NCI-H2196 (cell line): ENCODE data around the gene HES3.
"Not testable (repeated sequence)": the region's sequence is repeated elsewhere in the genome, so short reads cannot be mapped to it uniquely, and the experiment has no call there.

Source experiments
- DNase-seq: peaks from one replicate; lab custom pipeline; 2025; ENCODE audit not compliant: unreplicated experiment; lab: John Stamatoyannopoulos, UW

The HES3 gene

DNA sequence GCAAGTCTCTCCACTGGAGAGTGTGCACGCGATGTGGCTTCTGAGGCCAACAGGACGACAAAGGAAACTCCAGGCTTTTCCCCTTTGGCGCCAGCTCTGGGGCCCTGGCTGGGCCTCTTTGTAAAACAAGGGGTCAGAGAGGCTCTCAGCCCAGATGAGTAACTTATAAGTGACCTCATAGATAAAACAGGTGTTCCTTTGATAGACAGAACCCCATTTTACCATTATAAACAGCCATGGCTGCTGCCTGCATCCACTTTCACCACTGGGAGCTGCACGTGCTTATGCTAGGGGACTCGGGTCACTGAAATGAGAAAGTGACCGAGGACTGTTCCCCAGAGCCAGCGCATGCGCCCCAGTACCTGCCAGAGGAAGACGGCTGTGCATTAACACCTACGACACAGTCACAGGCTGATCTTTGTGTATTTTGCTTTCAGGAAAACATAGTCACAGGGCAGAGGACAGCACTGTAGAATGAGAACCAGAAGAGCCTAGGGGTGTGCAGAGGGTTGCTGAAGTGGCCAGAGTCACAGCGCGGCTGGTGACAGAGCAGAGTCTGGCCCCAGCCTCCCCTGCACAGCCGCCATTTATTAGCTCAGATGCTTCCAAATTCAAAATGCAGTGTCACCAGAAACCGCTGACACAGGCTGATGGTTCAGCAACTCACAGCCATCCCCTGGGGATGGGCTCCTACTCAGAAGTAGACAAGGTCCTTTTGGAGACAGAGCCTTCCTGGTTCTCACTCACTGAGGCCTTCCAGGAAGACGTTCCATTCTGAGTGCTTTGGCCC lies 25.4 kb upstream of the HES3 start:
- no peak for DNase-seq

DNA sequence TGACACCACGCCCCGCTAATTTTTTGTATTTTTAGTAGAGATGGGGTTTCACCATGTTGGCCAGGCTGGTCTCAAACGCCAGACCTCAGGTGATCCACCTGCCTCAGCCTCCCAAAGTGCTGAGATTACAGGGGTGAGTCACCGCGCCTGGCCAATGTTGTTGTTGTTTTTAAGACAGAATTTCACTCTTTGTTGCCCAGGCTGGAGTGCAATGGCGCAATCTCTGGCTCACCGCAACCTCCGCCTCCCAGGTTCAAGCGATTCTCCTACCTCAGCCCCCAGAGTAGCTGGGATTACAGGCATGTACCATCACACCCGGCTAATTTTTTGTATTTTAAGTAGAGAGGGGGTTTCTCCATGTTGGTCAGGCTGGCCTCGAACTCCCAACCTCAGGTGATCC lies 24.3 kb upstream of the HES3 start:
- DNase-seq: not testable (repeated sequence)

DNA sequence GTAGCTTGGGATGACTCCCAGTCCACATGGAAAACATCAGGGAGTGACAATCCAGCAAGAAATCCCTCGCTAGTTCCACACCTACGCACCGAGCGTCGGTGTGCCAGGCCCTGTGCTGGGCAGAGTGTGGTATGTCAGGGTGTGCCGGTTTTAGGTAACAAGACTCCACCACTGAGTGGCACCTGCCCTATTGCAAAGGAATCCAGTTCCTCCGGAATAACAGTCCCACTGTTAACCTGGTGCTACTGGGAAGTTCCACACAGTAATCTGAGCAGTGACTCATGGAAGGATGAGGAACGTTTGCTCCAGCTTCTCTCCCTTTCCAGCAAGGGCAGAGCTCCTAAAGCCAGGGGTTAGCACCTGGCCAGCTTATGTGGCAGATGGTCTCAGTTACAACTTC lies 23.7 kb upstream of the HES3 start:
- no peak for DNase-seq

DNA sequence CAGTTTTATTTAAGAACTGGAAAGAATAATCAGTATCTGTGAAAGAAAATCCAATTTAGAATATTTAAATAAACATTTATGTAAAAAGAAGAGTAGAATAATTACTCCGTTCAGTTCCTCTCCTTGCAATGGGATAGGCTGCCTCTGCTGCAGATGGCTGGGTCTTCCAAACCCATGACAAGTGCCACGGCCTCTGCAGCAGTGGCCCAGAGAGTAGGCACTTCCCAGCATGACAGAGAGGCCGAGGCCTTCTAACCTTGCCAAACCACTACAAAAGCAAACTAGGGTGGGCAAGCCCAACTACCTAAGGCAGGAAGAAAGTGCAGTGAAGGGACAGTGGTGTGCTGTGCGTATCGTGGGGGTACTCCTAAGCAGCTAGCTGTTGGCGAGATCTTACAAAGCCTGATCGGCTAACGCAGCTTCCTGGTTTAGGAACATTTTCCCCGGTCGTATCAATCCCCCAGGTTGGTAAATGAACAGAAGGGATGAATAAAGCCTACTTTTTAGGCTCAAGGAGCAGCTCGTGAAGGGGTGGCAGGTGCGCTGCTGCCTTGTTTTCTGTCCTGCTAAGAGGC lies 22.7 kb upstream of the HES3 start:
- DNase-seq: no peak

DNA sequence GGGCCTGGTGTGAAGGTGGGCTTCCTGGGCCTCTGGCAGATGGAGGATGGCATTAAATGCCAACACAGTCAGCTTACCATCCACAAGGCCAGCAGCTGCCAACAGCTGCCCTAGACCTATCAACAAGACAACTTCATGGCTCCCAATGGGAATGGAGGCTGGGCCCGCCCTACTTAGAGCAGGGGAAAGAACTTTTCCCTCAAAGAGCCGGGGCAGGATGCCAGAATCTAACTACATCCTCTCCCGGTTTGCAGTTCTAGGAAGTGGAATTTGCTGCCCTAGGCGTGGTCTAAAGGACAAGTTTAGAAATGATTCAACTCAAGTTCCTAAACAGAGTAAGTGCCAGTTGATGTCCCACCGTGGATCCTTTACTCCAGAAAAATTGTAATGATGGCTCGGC lies 21.3 kb upstream of the HES3 start:
- no peak for DNase-seq

DNA sequence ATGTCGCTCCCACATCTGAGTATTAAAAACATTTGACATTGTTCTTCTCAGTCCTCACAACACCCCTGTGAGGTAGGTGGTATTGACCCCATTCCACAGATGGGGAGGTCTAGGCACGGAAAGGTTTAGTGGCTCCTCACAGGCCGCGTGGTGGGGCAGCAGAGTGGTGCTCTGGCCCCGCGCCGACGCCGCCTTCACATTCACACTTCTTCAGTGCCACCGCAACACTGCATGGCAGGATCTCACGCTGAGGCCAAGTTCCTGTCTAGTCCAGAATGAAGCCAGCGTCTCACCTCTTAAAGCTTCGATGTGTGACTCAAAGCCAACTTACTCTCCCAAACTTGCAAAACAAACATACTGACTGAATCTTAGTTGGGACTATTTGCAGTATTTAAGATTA lies 20.4 kb upstream of the HES3 start:
- DNase-seq: no peak

DNA sequence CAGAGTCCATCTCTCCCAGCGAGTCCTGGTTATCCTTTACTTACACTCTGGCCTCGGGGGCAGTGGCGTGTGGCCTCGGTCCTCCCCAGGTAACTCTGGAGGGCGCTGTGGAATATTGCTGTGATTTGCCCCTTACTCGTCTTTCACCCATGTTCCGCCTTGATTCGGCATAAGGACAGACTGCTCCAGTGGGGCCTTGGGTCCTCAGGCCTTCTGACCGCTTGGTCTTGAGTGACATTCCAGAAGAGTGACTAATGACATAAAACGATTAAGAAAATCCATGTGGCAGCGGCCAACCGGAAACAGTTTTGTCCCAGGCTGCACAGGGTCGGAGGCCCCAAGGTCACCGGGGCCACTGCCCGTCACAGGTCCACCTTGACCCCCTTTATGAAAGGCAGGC lies 19.3 kb upstream of the HES3 start:
- DNase-seq: no peak

DNA sequence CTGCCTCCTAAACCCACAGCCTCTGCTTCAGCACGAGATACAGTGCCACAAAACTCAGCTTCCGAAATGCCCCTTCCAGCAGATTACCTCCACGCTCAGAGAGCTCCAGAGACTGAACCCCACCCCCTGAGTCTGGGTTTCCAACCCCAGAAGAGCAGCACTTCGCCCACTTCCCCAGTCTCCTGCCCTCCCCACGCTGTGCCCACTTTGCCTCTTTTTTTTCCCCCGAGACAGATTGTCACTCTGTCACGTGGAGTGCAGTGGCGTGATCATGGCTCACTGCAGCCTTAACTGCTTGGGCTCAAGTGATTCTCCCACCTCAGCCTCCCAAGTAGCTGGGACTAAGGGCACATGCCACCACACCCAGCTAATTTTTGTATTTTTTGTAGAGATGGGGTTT lies 18.3 kb upstream of the HES3 start:
- DNase-seq: no peak

DNA sequence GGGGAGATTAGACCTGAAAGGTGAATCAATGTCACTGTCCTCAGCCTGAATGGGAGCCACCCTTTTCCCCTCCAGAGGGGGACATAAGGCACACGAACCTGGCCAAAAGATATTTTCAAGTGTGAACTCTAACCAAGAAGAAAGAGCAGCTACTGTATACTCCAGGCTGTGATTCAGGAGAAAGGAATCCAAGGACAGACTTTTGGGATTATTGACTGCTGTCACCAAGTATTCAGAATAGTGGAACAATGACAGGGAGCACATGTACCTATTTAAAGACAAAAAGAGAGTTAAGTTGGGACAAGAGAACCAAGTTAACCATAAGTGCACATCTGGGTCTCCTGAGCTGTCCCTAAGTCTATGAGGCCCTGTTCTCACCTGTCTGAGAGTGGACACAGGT lies 10.6 kb upstream of the HES3 start:
- DNase-seq: no peak

DNA sequence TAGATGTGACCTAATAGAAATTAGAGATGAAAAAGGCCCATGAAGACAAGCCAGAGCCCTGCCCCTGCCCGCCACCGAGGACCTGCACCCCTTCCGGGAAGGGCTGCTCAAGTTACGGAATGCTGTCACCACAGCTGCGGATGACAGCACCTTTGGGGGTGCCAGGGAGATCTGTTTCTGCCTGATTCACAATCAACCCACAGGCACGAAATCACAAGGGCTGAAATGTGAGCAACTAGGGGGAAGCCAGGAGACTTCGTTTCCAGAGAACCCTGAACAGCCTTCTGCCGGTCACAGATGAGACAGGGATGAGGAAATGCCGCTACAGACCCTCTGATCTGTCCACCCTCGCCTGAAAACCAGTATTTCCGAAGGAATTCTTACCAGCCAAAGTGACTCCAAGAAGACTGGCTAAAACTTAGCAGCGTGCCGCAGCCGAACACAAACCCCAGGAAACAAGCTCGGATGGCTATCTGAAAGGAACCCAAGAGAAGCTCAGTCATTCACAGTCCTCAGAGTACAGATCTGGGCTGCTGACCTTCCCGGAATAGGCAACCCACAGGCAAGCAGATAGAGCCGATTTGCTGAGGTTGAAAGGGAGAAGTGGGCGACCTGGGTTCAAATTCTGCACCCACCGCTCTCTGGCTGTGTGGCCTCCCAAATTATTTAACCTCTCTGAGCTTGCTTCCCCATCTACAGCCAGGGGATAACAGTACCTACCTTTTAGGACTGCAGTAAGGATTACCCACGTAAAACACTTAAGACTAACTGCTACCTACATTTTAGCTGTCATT lies 9.3 kb upstream of the HES3 start:
- no peak for DNase-seq

DNA sequence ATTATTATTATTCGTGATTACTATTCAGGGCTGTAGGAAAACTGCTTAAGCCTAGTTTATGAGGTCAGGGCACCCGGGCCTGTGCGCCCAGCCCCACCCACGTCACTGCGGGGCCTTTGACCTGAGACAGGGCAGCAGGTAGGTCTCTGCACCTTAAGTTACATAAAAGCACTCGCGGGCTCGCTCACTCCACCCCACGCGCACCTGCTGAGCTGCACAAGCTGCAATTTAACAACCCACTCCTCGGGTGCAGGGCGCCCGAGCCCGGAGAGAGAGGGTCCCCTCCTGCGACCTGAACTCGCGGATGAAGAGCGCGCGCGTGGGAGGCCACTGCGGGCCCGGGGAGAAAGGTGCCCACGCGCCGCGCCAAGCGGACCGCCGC lies 8.7 kb upstream of the HES3 start:
- DNase-seq: no peak

DNA sequence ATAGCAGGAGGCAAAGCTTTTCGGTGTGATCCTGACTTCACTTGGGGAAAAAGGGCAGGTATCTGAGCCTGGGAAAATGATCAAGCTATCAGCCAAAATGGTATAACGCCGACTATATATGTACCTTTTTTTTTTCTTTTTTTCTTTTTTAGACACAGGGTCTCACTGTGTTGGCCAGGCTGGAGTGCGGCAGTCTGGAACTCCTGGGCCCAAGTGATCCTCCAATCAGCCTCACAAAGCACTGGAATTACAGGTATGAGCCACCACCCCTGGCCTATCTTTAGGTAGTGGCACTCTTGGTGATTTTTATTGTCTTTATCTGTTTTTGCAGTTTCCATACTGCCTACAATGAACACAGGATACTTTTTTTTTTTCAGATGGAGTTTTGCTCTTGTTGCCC lies 6.9 kb upstream of the HES3 start:
- no peak for DNase-seq

DNA sequence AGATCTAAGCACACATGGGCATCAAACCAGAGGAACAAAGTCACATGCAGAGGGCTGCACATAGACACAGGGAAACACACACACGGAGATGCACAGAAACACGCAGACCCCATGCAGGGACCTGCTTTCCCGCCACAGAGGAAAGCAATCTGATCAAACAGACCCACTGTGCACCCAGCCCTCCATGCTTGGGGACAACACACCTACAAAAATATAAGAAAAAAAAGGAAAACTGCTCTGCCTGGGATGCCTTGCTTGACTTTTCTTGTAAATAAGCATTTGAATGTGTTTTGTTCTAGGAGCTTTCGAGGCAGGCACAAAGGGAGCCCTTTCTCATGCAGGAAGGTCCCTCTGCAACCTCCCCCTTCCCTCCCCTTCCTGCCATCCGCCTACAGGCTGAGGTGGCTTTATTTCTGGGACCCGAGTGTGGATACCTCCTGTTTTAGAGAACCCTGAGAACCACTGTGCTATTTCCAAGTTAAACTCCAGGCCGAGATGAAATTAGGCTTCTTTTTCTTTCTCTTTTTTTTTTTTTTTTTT lies 4.7 kb upstream of the HES3 start:
- DNase-seq: no peak

DNA sequence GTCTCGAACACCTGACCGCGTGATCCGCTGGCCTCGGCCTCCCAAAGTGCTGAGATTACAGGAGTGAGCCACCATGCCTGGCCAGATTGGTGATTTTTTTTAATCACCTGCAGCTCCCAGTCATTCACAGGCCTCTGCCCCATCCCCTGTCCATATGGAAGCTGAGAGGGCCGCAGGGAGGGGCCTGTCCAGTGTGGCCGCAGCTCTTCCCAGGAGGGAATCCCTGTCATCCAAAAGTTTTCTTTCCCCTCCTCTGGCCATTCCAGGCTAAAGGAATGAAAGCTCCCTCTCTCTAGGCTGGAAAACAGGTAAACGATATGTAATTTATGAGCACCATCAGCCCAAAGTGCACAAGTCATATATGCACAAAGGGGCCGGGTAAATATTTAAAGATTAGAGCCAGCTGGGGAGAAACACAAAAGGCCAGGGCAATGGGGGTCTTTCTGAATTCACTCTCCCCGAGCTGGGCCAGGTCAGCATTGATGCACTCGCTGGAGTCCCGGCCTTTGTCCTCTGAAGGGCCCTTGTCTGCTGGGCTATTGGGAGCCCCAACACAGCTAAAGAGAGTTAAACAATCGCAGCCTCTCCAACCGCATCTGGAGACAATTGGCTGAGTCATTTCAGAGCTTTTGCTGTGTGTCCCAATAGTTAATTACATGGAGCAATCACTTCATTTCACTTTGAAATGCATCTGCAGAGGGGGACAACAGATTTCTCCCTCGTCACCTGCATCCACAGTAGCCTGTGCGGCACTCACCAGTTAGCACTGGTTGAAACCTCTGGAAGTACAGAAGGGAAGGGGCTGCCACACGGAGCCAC lies 3.8 kb upstream of the HES3 start:
- DNase-seq: peak; percentile 14

DNA sequence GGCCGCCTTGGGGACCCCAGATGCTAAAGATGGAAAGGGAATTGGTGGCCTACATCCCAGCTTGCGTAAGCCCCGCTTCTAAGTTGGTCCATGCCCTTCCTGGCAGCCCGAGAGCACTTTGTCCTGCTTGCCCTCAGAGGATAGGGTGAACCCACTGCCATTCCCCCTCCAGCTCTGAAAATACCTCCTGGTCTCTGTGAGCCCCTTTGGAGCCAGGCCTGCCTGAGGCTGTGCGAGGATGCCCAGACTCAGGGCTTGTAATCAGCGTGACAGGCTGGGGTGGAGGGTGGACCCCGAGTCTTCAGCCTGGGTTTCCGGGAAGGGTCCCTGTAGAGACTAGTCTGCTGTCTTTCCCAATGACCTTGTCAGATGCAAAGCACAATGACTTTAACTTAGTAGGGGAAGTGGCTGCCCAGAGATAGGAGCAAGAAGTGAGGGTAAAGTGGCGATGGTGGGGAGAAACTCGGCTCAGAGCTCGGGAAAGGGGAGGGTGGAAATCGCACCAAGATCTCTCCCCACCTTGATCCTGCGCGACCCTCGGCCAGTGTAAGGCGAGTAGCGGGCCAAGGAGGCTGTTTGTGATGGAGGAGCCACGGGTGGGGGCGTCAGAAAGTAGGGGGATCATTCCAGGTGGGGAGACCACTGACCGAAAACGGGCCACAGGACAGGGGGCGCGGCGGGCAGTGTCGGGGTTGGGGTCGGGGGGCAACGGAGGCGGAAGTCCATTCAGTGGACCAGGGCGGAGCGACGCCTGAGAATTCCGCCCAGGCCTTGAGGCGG lies 2.7 kb upstream of the HES3 start:
- no peak for DNase-seq

DNA sequence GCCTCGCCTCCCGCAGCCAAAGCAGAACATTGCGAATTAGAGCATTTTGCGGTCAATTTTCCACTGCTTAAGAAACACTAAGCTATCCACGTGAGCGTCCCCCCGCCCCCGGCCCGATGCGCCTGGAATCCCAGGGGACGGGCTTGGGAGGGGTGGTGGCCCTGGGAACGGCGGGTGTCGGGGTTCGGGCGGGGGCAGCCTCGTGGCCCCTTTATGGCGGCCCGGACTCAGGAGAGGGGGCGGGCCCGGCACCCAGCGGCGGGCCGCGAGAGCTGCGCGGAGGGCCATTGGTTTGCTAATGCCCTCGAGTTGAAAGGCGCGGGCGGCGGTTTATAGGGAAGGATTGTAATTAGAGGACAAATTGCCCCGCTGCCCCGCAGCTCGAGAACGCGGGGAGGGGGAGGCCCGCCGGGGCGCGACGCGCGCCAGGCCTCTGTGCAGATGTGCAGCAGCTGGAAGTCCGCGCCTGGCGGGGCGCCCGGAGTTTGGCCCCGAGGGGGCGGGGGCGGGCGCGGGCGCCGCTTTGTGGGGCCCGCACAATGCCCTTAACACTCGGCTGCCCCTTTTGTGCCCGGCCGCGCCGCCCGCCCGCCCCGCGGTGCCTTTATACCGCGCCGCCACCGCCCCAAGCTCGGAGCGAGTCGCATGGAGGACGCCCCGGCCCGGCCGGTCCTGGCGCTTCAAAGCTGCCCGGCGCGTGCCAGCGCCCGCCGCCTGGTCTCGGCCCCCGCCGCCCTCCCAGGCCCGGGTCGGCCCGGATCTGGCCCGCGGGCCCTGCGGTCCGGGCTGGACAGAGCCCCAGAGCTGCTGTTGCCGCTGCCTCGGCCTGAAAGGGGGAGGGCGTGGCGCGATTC lies 1.9 kb upstream of the HES3 start:
- DNase-seq: no peak

DNA sequence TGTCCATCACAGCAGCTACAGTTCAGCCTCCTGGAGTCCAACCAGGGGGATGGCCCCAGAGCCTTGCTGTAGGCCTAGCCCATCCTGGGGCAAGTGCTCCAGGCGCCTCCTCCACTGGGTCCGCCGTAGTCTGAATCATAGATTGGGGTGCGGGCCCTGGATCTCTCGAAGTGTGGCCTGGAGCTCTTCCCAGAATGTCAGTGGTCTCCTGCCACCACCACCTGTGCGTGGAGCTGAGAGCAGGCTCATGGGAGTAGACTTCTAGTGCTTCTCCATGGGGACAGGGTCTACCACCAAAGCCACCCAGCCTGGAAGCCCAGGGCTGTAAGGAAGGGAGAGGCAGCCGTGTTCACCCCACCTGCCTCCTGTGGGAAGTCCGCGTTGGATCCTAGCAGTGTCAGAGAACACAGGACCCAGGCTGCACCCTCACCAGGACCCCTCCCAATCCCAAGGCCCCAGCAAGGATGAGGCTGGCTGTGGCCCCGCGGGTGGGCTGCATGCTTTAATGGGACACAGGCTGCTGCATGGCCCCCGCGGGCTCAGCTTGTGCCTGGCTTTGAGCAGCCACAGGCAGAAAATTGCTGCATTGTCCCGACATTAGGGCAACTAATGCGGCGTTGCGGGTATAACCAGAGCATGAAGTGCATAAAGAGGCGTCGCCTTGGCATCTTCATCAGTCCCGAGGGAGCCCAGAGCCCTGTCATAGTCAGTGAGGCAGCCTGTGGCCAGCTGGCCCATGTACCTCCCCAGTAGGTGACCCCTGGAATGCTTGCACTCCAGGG lies 735 bp upstream of the HES3 start:
- DNase-seq: no peak

DNA sequence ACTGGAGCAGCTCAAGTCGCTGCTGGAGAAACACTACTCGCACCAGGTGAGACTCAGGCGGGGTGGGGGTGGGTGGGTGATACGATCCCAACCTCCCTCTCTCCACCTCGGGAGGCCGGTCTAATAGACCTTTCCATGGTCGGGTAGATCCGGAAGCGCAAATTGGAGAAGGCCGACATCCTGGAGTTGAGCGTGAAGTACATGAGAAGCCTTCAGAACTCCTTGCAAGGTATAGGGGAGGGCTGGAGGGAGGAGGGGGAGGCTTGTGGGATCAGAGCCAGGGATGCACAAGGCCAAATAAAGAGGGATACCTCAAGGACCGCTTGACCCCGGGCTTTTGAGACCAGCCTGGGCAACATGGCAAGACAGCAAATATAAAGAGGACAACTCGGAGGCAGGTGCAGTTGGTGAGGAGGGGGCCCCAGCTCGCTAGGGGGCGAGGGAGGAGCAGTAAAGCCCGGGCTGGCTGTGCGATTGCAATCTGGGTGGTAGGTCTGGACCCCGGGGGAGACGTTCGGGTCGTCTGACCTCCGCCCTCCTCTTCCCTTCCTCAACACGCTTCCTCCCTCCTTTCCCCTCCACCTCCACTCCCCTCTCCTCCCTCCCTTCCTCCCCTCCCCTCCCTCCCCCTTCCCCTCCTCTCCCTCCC lies 546 bp downstream of the HES3 start:
- no peak for DNase-seq
